Endodermal cell (in vitro differentiated cells): ENCODE results near the gene PTN. TPM values are rescaled to one million over a fixed set of nuclear protein-coding genes. Genes with fewer than 3 reads are reported as not detected.
A peak's percentile ranks its signal among the peaks of the same experiment; 100 is the strongest.

ENCODE experiments used
- DNase-seq: peaks from one replicate; pipeline ENCODE4 v3.0.0-alpha.2; 2017
- H3K27ac ChIP-seq: 2 replicates; pipeline ENCODE4 v1.5.1; 2013; ENCODE audit warnings: mild to moderate bottlenecking, low read depth, low read length, moderate library complexity
- H3K27me3 ChIP-seq: 2 replicates; pipeline ENCODE4 v1.6.1; 2013; ENCODE audit warnings: mild to moderate bottlenecking, low read length, moderate library complexity; ENCODE audit not compliant: insufficient read depth, control insufficient read depth, poor library complexity, severe bottlenecking
- H3K36me3 ChIP-seq: 2 replicates; pipeline ENCODE4 v1.7.0; 2013; ENCODE audit warnings: mild to moderate bottlenecking, low read length, moderate library complexity; ENCODE audit not compliant: control insufficient read depth, insufficient read depth
- H3K4me1 ChIP-seq: one replicate; pipeline ENCODE4 v1.7.0; 2013; ENCODE audit warnings: low read length; ENCODE audit not compliant: control insufficient read depth, insufficient read depth
- H3K4me3 ChIP-seq: 2 replicates; pipeline ENCODE4 v1.5.1; 2013; ENCODE audit warnings: mild to moderate bottlenecking, low read length, moderate library complexity
- H3K9ac ChIP-seq: 2 replicates; pipeline ENCODE4 v1.6.1; 2013; ENCODE audit warnings: mild to moderate bottlenecking, low read length, moderate library complexity; ENCODE audit not compliant: poor library complexity, severe bottlenecking; ENCODE audit errors: extremely low read depth
- H3K9me3 ChIP-seq: 2 replicates; pipeline ENCODE4 v1.6.1; 2013; ENCODE audit warnings: mild to moderate bottlenecking, low read length, moderate library complexity; ENCODE audit not compliant: control insufficient read depth
- H3K27ac Mint-ChIP-seq: 2 replicates; pipeline ENCODE4 v1.8.0; 2020; ENCODE audit warnings: mixed read lengths
- H3K27me3 Mint-ChIP-seq: 2 replicates; pipeline ENCODE4 v1.8.0; 2021; ENCODE audit warnings: mild to moderate bottlenecking, mixed read lengths; ENCODE audit not compliant: insufficient read depth
- H3K36me3 Mint-ChIP-seq: 2 replicates; pipeline ENCODE4 v1.8.0; 2020; ENCODE audit warnings: low read depth, mixed read lengths
- H3K4me1 Mint-ChIP-seq: 2 replicates; pipeline ENCODE4 v1.8.0; 2020; ENCODE audit warnings: mixed read lengths
- H3K4me3 Mint-ChIP-seq: 2 replicates; pipeline ENCODE4 v1.8.0; 2020; ENCODE audit warnings: mild to moderate bottlenecking, moderate library complexity, mixed read lengths
- H3K9me3 Mint-ChIP-seq: 2 replicates; pipeline ENCODE4 v1.8.0; 2020; ENCODE audit warnings: mild to moderate bottlenecking, mixed read lengths
- CTCF ChIP-seq: fragments of 200-600 bp; sonication (generic); conservative IDR thresholded peaks from 2 replicates; pipeline ENCODE4 v1.5.0; 2021; ENCODE audit warnings: antibody characterized with exemption, mild to moderate bottlenecking
- WGBS, 2 experiments: methylation state at CpG; one replicate each; pipeline versions ENCODE4 v1.1.5 to v1.1.7; 2013; ENCODE audit warnings: missing lambda C conversion rate in 2 of 2, mixed read lengths in 1 of 2; ENCODE audit not compliant: insufficient coverage in 1 of 2, insufficient read length in 1 of 2; 5-methylcytosine and 5-hydroxymethylcytosine counted together
- total RNA-seq, 2 donors: library from RNA; stranded (reverse); fragmentation: NEBNext Ultra II Directional in 1 of 2; extraction: Animal tissue kit (Norgen Biotek cat#: 25700) in 1 of 2; gene quantifications; 2 replicates in 1 of 2; 3 replicates in 1 of 2; pipeline ENCODE4 v1.2.1, GENCODE V29; 2021

Gene PTN
- total RNA-seq, 2 donors from 2014 or later = 4.8 to 5.6 TPM

DNA sequence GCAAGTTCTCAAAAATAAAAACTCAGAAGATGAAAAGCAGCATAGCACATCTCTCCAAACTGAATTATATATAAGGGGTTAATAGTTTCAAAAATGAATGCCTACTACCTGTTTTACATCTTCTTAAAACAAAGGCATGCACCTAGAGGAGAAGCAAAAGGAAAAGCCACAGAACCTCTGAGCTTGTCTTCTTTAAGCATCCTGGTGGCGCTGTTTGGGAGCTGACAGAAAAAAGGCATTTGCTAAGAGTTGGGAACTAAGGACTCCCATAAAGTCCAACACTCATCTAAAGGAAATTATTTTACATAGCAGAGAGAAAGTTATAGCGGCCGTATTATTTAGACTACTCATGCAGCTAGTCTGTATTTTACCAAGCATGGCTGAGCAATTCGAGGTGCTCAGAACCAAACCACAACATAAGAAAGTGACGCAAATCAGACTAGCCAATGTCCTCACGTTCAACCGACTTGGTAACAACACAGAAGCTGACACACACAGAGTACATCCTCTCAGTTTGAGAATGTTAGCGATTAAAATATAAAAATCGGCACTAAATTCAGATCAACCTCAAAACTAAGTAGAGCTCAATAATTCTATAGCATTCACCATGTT lies 38.8 kb downstream of the PTN start:
- Histone ChIP-seq H3K9me3 (no peaks in the 10 kb centered on the region), H3K36me3 (no peaks in the 10 kb centered on the region), H3K4me1 (no peaks in the 10 kb centered on the region), H3K9ac (no peak overlapping the region), H3K27me3 (no peaks in the 10 kb centered on the region), H3K4me3 (no peak overlapping the region), H3K27ac (peak overlapping the region; percentile 80)
- Mint-ChIP-seq H3K4me3 (no peak overlapping the region), H3K27me3 (no peaks in the 10 kb centered on the region), H3K27ac (no peak overlapping the region), H3K4me1 (peaks cover 4% of the 10 kb centered on the region), H3K9me3 (no peaks in the 10 kb centered on the region), H3K36me3 (no peaks in the 10 kb centered on the region)
- TF ChIP-seq CTCF = peak; percentile 45
- no peak for DNase-seq
- WGBS, 2 experiments = 88 to 91% methylated on average over 5 to 9 of the region's 9 CpGs

DNA sequence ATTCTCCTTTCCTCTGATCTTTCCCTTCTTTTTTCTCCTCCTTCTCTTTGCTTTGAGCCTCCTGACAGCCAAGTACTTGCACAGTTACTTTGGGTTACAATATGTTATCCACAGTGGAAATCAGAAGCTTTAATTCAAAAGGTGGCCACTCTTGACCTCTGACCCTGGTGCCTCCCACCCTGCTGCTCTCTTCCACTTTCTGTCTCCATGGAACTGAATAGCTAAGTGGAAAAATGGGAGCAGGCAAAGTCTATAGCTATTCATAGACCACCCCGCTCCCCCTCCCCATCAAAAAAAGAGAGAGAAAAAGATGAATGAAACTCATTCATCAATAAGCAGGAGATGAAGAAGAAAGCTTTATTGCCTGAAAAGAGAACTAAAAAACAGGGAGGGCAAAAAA lies 39.4 kb downstream of the PTN start:
- DNase-seq = no peak
- no CpG with 5 or more reads among the region's 1 CpG for WGBS, 2 experiments
- no peaks in the 10 kb centered on the region for H3K27me3 ChIP-seq
- H3K4me3 Mint-ChIP-seq = no peak overlapping the region
- no peak overlapping the region for H3K9ac ChIP-seq
- no peaks in the 10 kb centered on the region for H3K27me3 Mint-ChIP-seq
- TF ChIP-seq CTCF = no peak
- peak overlapping the region; percentile 80 for H3K27ac ChIP-seq
- no peak overlapping the region for H3K4me3 ChIP-seq
- no peaks in the 10 kb centered on the region for H3K4me1 ChIP-seq
- no peaks in the 10 kb centered on the region for H3K36me3 ChIP-seq
- H3K9me3 ChIP-seq = no peaks in the 10 kb centered on the region
- H3K36me3 Mint-ChIP-seq = no peaks in the 10 kb centered on the region
- no peak overlapping the region for H3K27ac Mint-ChIP-seq
- no peaks in the 10 kb centered on the region for H3K9me3 Mint-ChIP-seq
- H3K4me1 Mint-ChIP-seq = peaks cover 4% of the 10 kb centered on the region

- Histone ChIP-seq H3K27ac (no peak overlapping the region), H3K9ac (no peak overlapping the region), H3K27me3 (no peaks in the 10 kb centered on the region), H3K36me3 (no peaks in the 10 kb centered on the region), H3K4me3 (no peak overlapping the region), H3K9me3 (no peaks in the 10 kb centered on the region), H3K4me1 (peaks cover 4% of the 10 kb centered on the region)
- no peak for DNase-seq
- no peaks in the 10 kb centered on the region for H3K27me3 Mint-ChIP-seq
- H3K4me3 Mint-ChIP-seq = no peak overlapping the region
- H3K27ac Mint-ChIP-seq = no peak overlapping the region
- H3K36me3 Mint-ChIP-seq = no peaks in the 10 kb centered on the region
- peaks cover 16% of the 10 kb centered on the region for H3K4me1 Mint-ChIP-seq
- WGBS, 2 experiments = 60 to 82% methylated on average over 1 to 2 of the region's 2 CpGs
- no peak for TF ChIP-seq CTCF
- H3K9me3 Mint-ChIP-seq = no peaks in the 10 kb centered on the region
Measured at GRCh38 chr7:137302081-137302480, 41.5 kb downstream of the PTN start.
